Measurements from ENCODE around the gene FAM98B.

The FAM98B gene

GRCh38 chr15:38533926-38534325 lies 80.0 kb downstream of the FAM98B start:
- no peak for DNase-seq (ENCODE audit: low read depth)
- no peak overlapping the region for H3K4me3 ChIP-seq (ENCODE audit: low read depth, low read length)
- no peak for TF ChIP-seq CTCF (conservative IDR thresholded peaks at IDR 0.05; ENCODE audit: low read depth, low read length)

- no peak for DNase-seq (ENCODE audit: low read depth)
- no peak for TF ChIP-seq CTCF (conservative IDR thresholded peaks at IDR 0.05; ENCODE audit: low read depth, low read length)
- H3K4me3 ChIP-seq (ENCODE audit: low read depth, low read length) = no peak overlapping the region
These were observed 80.8 kb downstream of the FAM98B start for GRCh38 chr15:38534691-38535090.

DNA sequence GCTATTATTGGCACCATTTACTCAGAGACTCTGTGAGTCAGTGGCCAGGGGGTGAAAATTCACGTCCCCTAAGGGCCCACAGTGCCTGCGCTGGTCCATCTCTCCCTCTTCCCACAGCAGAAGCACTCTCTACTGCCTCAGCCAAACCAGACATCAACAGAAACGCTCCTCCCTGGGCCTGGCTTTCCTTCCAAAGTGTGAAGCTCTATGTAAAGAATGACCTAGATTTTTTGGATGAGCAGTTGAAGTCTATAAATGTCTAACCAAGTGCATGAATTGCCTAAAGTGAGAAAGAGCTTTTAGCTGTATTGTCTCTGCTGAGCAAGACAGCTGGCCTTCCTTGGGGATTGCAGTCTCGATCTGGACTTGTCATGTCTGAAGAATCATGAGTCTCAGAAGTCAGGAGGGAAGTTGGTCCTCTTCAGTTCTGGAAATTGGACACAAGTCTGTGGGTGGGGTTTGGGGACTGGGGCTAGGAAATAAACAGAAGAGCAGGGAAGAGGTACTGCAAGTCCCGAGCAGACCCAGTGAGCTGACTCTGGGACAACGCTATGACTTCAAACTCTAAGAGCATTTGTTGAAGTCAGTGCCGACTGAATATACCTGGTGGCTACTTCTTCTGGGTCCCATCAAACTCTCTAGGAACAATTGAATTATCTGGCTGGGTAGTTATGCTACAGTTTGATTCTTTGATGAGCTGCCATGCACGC lies 81.7 kb downstream of the FAM98B start:
- no peak for DNase-seq (ENCODE audit: low read depth)
- no peak overlapping the region for H3K4me3 ChIP-seq (ENCODE audit: low read depth, low read length)
- TF ChIP-seq CTCF (conservative IDR thresholded peaks at IDR 0.05; ENCODE audit: low read depth, low read length) = no peak

- TF ChIP-seq CTCF (conservative IDR thresholded peaks at IDR 0.05; ENCODE audit: low read depth, low read length) = no peak
- peak; percentile 91 for DNase-seq (ENCODE audit: low read depth)
- H3K4me3 ChIP-seq (ENCODE audit: low read depth, low read length) = no peak overlapping the region
These were observed 82.3 kb downstream of the FAM98B start for GRCh38 chr15:38536201-38536676.

Data from choroid plexus epithelial cell (primary cell).